IMR-90 (cell line): ENCODE results near the gene HS3ST1. TPM values are rescaled to one million over a fixed set of nuclear protein-coding genes. Genes with fewer than 3 reads are reported as not detected.

Experiments
- ATAC-seq: fragments of 200-7000 bp; cut with Tn5 transposase; 2 replicates; pipeline ENCODE4 v1.9.1; 2020; ENCODE audit warnings: low read depth, mild to moderate bottlenecking, moderate library complexity
- BruUV-seq: library from RNA; stranded (reverse); fragments of 400-500 nt; replicated peaks from 2 replicates; lab custom pipeline; 2021; lab: Mats Ljungman, UMichigan
- CTCF ChIA-PET: fragments of 300-600 bp; formaldehyde crosslinking; extraction: SDS; loops from one replicate; lab custom pipeline; 2021; ENCODE audit warnings: antibody characterized with exemption; lab: Yijun Ruan, JAX
- POLR2A ChIA-PET: fragments of 300-600 bp; sonication (Branson Sonifier 250); formaldehyde crosslinking; loops from one replicate; lab custom pipeline; 2022; ENCODE audit warnings: antibody characterized with exemption; ENCODE audit not compliant: unreplicated experiment; lab: Charles Lee
- DNase-seq: peaks from one replicate; pipeline ENCODE4 v3.0.0; 2013
- H2AFZ ChIP-seq: replicated peaks from 2 replicates; pipeline ENCODE3; 2013; ENCODE audit warnings: low read length, mild to moderate bottlenecking; ENCODE audit not compliant: poor library complexity
- H2AK5ac ChIP-seq: 2 replicates; pipeline ENCODE4 v1.6.1; 2013; ENCODE audit warnings: low read depth, low read length, inconsistent platforms
- H2AK9ac ChIP-seq: replicated peaks from 2 replicates; pipeline ENCODE3; 2013; ENCODE audit warnings: mild to moderate bottlenecking, low read depth, low read length, moderate library complexity; ENCODE audit not compliant: poor library complexity
- H2BK120ac ChIP-seq: 2 replicates; pipeline ENCODE4 v1.6.1; 2013; ENCODE audit warnings: low read depth, low read length, inconsistent platforms
- H2BK15ac ChIP-seq: 3 replicates; pipeline ENCODE4 v1.6.1; 2013; ENCODE audit warnings: low read depth, low read length, inconsistent platforms
- H2BK20ac ChIP-seq: 2 replicates; pipeline ENCODE4 v1.6.1; 2013; ENCODE audit warnings: low read depth, mild to moderate bottlenecking, inconsistent platforms, low read length, moderate library complexity
- H2BK5ac ChIP-seq: 2 replicates; pipeline ENCODE4 v1.6.1; 2013; ENCODE audit warnings: mild to moderate bottlenecking, low read depth, low read length, inconsistent platforms; ENCODE audit not compliant: poor library complexity, severe bottlenecking
- H3K14ac ChIP-seq: replicated peaks from 2 replicates; pipeline ENCODE4 v1.6.1; 2013; ENCODE audit warnings: low read depth, low read length, inconsistent platforms
- H3K18ac ChIP-seq: 2 replicates; pipeline ENCODE4 v1.6.1; 2013; ENCODE audit warnings: low read depth, low read length, control low read depth
- H3K23ac ChIP-seq: 2 replicates; pipeline ENCODE4 v1.6.1; 2013; ENCODE audit warnings: low read depth, low read length, inconsistent platforms
- H3K27ac ChIP-seq: 2 replicates; pipeline ENCODE4 v1.5.1; 2013; ENCODE audit warnings: mild to moderate bottlenecking, control low read depth, low read length; ENCODE audit not compliant: insufficient read depth
- H3K27me3 ChIP-seq: 2 replicates; pipeline ENCODE4 v1.6.1; 2013; ENCODE audit warnings: low read length; ENCODE audit not compliant: control insufficient read depth, insufficient read depth
- H3K36me3 ChIP-seq: 2 replicates; pipeline ENCODE4 v1.6.1; 2013; ENCODE audit warnings: low read length, mixed read lengths; ENCODE audit not compliant: control insufficient read depth, insufficient read depth
- H3K4ac ChIP-seq: 2 replicates; pipeline ENCODE4 v1.6.1; 2013; ENCODE audit warnings: low read depth, low read length, inconsistent platforms
- H3K4me1 ChIP-seq: 2 replicates; pipeline ENCODE4 v1.6.1; 2013; ENCODE audit warnings: low read length, mixed read lengths; ENCODE audit not compliant: control insufficient read depth, insufficient read depth
- H3K4me2 ChIP-seq: 2 replicates; pipeline ENCODE4 v1.6.1; 2013; ENCODE audit warnings: low read depth, mild to moderate bottlenecking, control low read depth, low read length, moderate library complexity
- H3K4me3 ChIP-seq: 2 replicates; pipeline ENCODE4 v1.5.1; 2013; ENCODE audit warnings: low read depth, mild to moderate bottlenecking, control low read depth, low read length, moderate library complexity; ENCODE audit not compliant: insufficient read depth
- H3K56ac ChIP-seq: 2 replicates; pipeline ENCODE4 v1.6.1; 2013; ENCODE audit warnings: low read length, inconsistent platforms; ENCODE audit not compliant: insufficient read depth; ENCODE audit errors: extremely low read depth
- H3K79me1 ChIP-seq, 2 experiments: 2 replicates each; pipeline ENCODE4 v1.6.1; 2013; ENCODE audit warnings: low read length in 2 of 2, inconsistent platforms in 1 of 2, low read depth in 1 of 2
- H3K9ac ChIP-seq: 2 replicates; pipeline ENCODE4 v1.6.1; 2013; ENCODE audit warnings: low read depth, low read length, control low read depth
- H3K9me1 ChIP-seq: 2 replicates; pipeline ENCODE4 v1.6.1; 2013; ENCODE audit warnings: low read length, inconsistent platforms; ENCODE audit not compliant: insufficient read depth
- H3K9me3 ChIP-seq: 2 replicates; pipeline ENCODE4 v1.6.1; 2013; ENCODE audit warnings: low read length; ENCODE audit not compliant: control insufficient read depth, insufficient read depth
- H4K20me1 ChIP-seq: 2 replicates; pipeline ENCODE4 v1.6.1; 2013; ENCODE audit warnings: low read length, inconsistent platforms; ENCODE audit not compliant: insufficient read depth
- H4K5ac ChIP-seq: 2 replicates; pipeline ENCODE4 v1.6.1; 2013; ENCODE audit warnings: mild to moderate bottlenecking, low read depth, low read length, control low read depth
- H4K8ac ChIP-seq, 2 experiments: 2 replicates each; pipeline ENCODE4 v1.6.1; 2013; ENCODE audit warnings: low read depth in 2 of 2, low read length in 2 of 2, control low read depth in 1 of 2, inconsistent platforms in 1 of 2
- H4K91ac ChIP-seq: 2 replicates; pipeline ENCODE4 v1.6.1; 2013; ENCODE audit warnings: low read depth, low read length, inconsistent platforms; ENCODE audit not compliant: insufficient read depth
- MAFK ChIP-seq: IDR thresholded peaks from 2 replicates; pipeline ENCODE4 v1.6.1; 2012; ENCODE audit warnings: low read depth, low read length, improper control_type of control experiment
- NFE2L2 ChIP-seq: fragments of 150-350 bp; IDR thresholded peaks from 2 replicates; pipeline ENCODE4 v1.6.1; 2016; ENCODE audit warnings: low read depth, mild to moderate bottlenecking, low read length
- POLR2A ChIP-seq: IDR thresholded peaks from 2 replicates; pipeline ENCODE4 v1.6.1; 2012; ENCODE audit warnings: mild to moderate bottlenecking, low read depth, low read length
- RAD21 ChIP-seq: IDR thresholded peaks from 2 replicates; pipeline ENCODE4 v1.6.1; 2012; ENCODE audit warnings: low read length, improper control_type of control experiment
- WGBS, 2 experiments: methylation state at CpG; one replicate each; pipeline versions ENCODE4 v1.1.5 to v1.1.7; 2013; ENCODE audit warnings: missing lambda C conversion rate in 2 of 2; ENCODE audit not compliant: insufficient read length in 1 of 2; ENCODE audit errors: extremely low coverage in 2 of 2; 5-methylcytosine and 5-hydroxymethylcytosine counted together
- dilution Hi-C: fragments of 300-500 bp; cut with HindIII; formaldehyde crosslinking; loops from one replicate; pipeline ENCODE4 v1.14.3; 2018; ENCODE audit warnings: low sequenced_read_pairs; ENCODE audit not compliant: unreplicated experiment
- in situ Hi-C: fragments of 300-500 bp; cut with MboI; formaldehyde crosslinking; loops from 3 replicates; pipeline ENCODE4 v1.14.3; 2019; ENCODE audit warnings: low sequenced_read_pairs, inconsistent platforms, mixed read lengths
- intact Hi-C: fragments of 100-400 bp; cut with micrococcal nuclease; formaldehyde crosslinking; loops from 2 replicates; pipeline ENCODE4 v1.10.0; 2022
- polyA plus RNA-seq, 3 experiments: library from polyadenylated mRNA; depleted of rRNA; stranded (reverse); fragments of >200 nt; gene quantifications; 2 replicates each; pipeline ENCODE4 v1.2.3, GENCODE V29; 2012; ENCODE audit warnings: low replicate concordance in 1 of 3
- total RNA-seq: library from RNA; depleted of rRNA; stranded (reverse); fragments of >200 nt; gene quantifications from 2 replicates; pipeline ENCODE4 v1.2.3, GENCODE V29; 2012
- TF ChIP-seq, protein P1 (sequence below): fragments of 150-350 bp; IDR thresholded peaks from 2 replicates; pipeline ENCODE4 v1.6.1; 2017; ENCODE audit warnings: mild to moderate bottlenecking, antibody characterized with exemption, low read length, low read depth

The HS3ST1 gene
- total and polyA plus RNA-seq, 2 of the 4 experiments (the other 2 are of a cell fraction) = 0.09 TPM; not detected in 1

DNA sequence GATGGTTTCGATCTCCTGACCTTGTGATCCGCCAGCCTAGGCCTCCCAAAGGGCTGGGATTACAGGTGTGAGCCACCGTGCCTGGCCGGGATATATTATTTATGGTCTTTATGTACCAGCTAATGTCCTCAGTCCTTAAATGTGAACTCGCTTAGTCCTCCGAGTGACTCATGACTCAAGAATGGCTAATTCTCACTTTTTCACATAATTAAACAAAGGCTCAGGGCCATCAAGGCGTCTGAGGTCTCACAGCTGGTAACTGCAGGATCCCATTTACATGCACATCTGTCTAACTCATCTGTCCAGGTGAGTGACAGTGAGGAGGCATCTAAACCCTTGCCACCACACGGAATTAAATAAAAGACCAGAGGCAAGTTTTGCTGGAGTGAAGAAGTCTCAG, 73.5 kb downstream of the HS3ST1 start:
- H2BK15ac ChIP-seq = no peak overlapping the region
- H3K4me2 ChIP-seq = no peak overlapping the region
- CTCF ChIA-PET = no interaction called here
- H2BK120ac ChIP-seq = no peak overlapping the region
- no peak overlapping the region for H3K9ac ChIP-seq
- no peak overlapping the region for H3K23ac ChIP-seq
- H3K56ac ChIP-seq = no peak overlapping the region
- no peaks in the 10 kb centered on the region for H3K9me3 ChIP-seq
- H2BK20ac ChIP-seq = no peak overlapping the region
- no peak overlapping the region for H3K27ac ChIP-seq
- no peak for TF ChIP-seq NFE2L2
- TF ChIP-seq MAFK = no peak
- TF ChIP-seq, protein P1, sequence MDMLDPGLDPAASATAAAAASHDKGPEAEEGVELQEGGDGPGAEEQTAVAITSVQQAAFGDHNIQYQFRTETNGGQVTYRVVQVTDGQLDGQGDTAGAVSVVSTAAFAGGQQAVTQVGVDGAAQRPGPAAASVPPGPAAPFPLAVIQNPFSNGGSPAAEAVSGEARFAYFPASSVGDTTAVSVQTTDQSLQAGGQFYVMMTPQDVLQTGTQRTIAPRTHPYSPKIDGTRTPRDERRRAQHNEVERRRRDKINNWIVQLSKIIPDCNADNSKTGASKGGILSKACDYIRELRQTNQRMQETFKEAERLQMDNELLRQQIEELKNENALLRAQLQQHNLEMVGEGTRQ = no peak
- TF ChIP-seq RAD21 = no peak
- TF ChIP-seq POLR2A = no peak
- H3K9me1 ChIP-seq = no peaks in the 10 kb centered on the region
- in situ Hi-C loops = no loop called here
- H4K5ac ChIP-seq = no peak overlapping the region
- H2BK5ac ChIP-seq = no peak overlapping the region
- dilution Hi-C loops = no loop called here
- BruUV-seq = no TSS peak
- H3K36me3 ChIP-seq = no peaks in the 10 kb centered on the region
- H3K27me3 ChIP-seq = no peaks in the 10 kb centered on the region
- 60% methylated on average over 2 of the region's 8 CpGs; no CpG with 5 or more reads in 1 of the 2 experiments for WGBS, 2 experiments
- POLR2A ChIA-PET = no interaction called here
- H2AFZ ChIP-seq = no peak overlapping the region
- no peak overlapping the region for H3K4ac ChIP-seq
- no peak overlapping the region for H3K18ac ChIP-seq
- intact Hi-C loops = no loop called here
- no peaks in the 10 kb centered on the region for H3K4me1 ChIP-seq
- no peak overlapping the region for H2AK5ac ChIP-seq
- no peak overlapping the region for H4K8ac ChIP-seq
- H3K79me1 ChIP-seq = no peaks in the 10 kb centered on the region
- no peak for DNase-seq
- ATAC-seq = no peak
- no peak overlapping the region for H2AK9ac ChIP-seq
- H4K91ac ChIP-seq = no peak overlapping the region
- no peaks in the 10 kb centered on the region for H4K20me1 ChIP-seq
- no peak overlapping the region for H3K14ac ChIP-seq
- no peak overlapping the region for H3K4me3 ChIP-seq
